Uterus (tissue), 4 donors: ENCODE results near the gene WDR5. TPM values are rescaled to one million over a fixed set of nuclear protein-coding genes. Genes with fewer than 3 reads are reported as not detected.

Source experiments
- DNase-seq, 2 donors: peaks; one replicate each; pipeline ENCODE4 v3.0.0-alpha.2; 2019 to 2020
- H3K27ac ChIP-seq, 2 donors: fragments of 200-600 bp; sonication (generic); 1 replicate in 1 of 2; 2 replicates in 1 of 2; pipeline ENCODE4 v1.5.1; 2016 to 2018
- H3K27me3 ChIP-seq, 2 donors: fragments of 200-600 bp; sonication (generic); one replicate each; pipeline ENCODE4 v1.5.1; 2018 to 2019; ENCODE audit warnings: control low read depth in 1 of 2
- H3K36me3 ChIP-seq, 2 donors: fragments of 200-600 bp; sonication (generic); one replicate each; pipeline ENCODE4 v1.5.1; 2019; ENCODE audit warnings: control low read depth in 1 of 2
- H3K4me1 ChIP-seq, 2 donors: fragments of 200-600 bp; sonication (generic); one replicate each; pipeline ENCODE4 v1.5.1; 2018 to 2019; ENCODE audit warnings: control low read depth in 1 of 2
- H3K4me3 ChIP-seq, 2 donors: fragments of 200-600 bp; sonication (generic); 1 replicate in 1 of 2; 2 replicates in 1 of 2; pipeline ENCODE4 v1.5.1; 2018 to 2019; ENCODE audit warnings: mild to moderate bottlenecking in 1 of 2
- H3K9me3 ChIP-seq, 2 donors: fragments of 200-600 bp; sonication (generic); one replicate each; pipeline ENCODE4 v1.5.1; 2019; ENCODE audit warnings: control low read depth in 1 of 2
- CTCF ChIP-seq, 4 experiments: fragments of 200-600 bp in 2 of 4; fragments of 450-650 bp in 2 of 4; sonication (generic) in 2 of 4; IDR thresholded peaks; one replicate each; pipeline ENCODE4 v1.5.1; 2016 to 2019; ENCODE audit warnings: antibody characterized with exemption in 4 of 4, mild to moderate bottlenecking in 2 of 4, moderate library complexity in 1 of 4
- POLR2A ChIP-seq, 2 donors: fragments of 450-650 bp; IDR thresholded peaks; one replicate each; pipeline ENCODE4 v1.6.1; 2016; ENCODE audit warnings: antibody characterized with exemption in 2 of 2, mild to moderate bottlenecking in 1 of 2, moderate library complexity in 1 of 2
- intact Hi-C: fragments of 100-400 bp; cut with DNase I; formaldehyde crosslinking; loops from one replicate; pipeline ENCODE4 v1.15.1; 2023; ENCODE audit warnings: low total_unique reads
- total RNA-seq, 4 donors: library from RNA; depleted of rRNA in 3 of 4; stranded (reverse); fragments of >200 nt in 3 of 4; gene quantifications; one replicate each; pipeline versions ENCODE4 v1.1.0 to v1.2.4, GENCODE V29; 2014 to 2023
- donor health status: DM: yes; HTN: yes; CAD: no.

Gene WDR5
- total RNA-seq, 4 donors from 2014 or later: 2.9 to 30.5 (median 14.2) TPM

- H3K4me3 ChIP-seq: no peak overlapping the region
- DNase-seq: no peak
- TF ChIP-seq CTCF (IDR thresholded peaks at IDR 0.05) (no peak), POLR2A (IDR thresholded peaks at IDR 0.05) (no peak)
- H3K4me1 ChIP-seq: no peaks in the 10 kb centered on the region
- H3K9me3 ChIP-seq: no peaks in the 10 kb centered on the region
- H3K36me3 ChIP-seq: no peaks in the 10 kb centered on the region
- no peak overlapping the region for H3K27ac ChIP-seq
- no peaks in the 10 kb centered on the region for H3K27me3 ChIP-seq
- intact Hi-C loops: no loop called here
These were observed 23.8 kb downstream of the WDR5 start for GRCh38 chr9:134159566-134160245.

GRCh38 chr9:134161647-134162046 is 25.8 kb downstream of the WDR5 start:
- DNase-seq: no peak
- no peaks in the 10 kb centered on the region for H3K27me3 ChIP-seq
- no peaks in the 10 kb centered on the region for H3K36me3 ChIP-seq
- no peak overlapping the region for H3K27ac ChIP-seq
- H3K4me3 ChIP-seq: no peak overlapping the region
- no peaks in the 10 kb centered on the region for H3K9me3 ChIP-seq
- TF ChIP-seq POLR2A (IDR thresholded peaks at IDR 0.05) (no peak), CTCF (IDR thresholded peaks at IDR 0.05) (no peak)
- no peaks in the 10 kb centered on the region for H3K4me1 ChIP-seq
- intact Hi-C loops: no loop called here

- H3K4me3 ChIP-seq: no peak overlapping the region
- H3K36me3 ChIP-seq: no peaks in the 10 kb centered on the region
- H3K27me3 ChIP-seq: no peaks in the 10 kb centered on the region
- no peaks in the 10 kb centered on the region for H3K4me1 ChIP-seq
- no peaks in the 10 kb centered on the region for H3K9me3 ChIP-seq
- TF ChIP-seq CTCF (IDR thresholded peaks at IDR 0.05) (no peak), POLR2A (IDR thresholded peaks at IDR 0.05) (no peak)
- intact Hi-C loops: no loop called here
- DNase-seq: no peak
- H3K27ac ChIP-seq: no peak overlapping the region
These were observed 26.4 kb downstream of the WDR5 start for GRCh38 chr9:134162212-134162775.

GRCh38 chr9:134162926-134163370 is 27.1 kb downstream of the WDR5 start:
- no peaks in the 10 kb centered on the region for H3K27me3 ChIP-seq
- TF ChIP-seq CTCF (IDR thresholded peaks at IDR 0.05) (no peak), POLR2A (IDR thresholded peaks at IDR 0.05) (no peak)
- H3K36me3 ChIP-seq: no peaks in the 10 kb centered on the region
- no peak for DNase-seq
- H3K4me1 ChIP-seq: no peaks in the 10 kb centered on the region
- H3K27ac ChIP-seq: no peak overlapping the region
- H3K9me3 ChIP-seq: no peaks in the 10 kb centered on the region
- H3K4me3 ChIP-seq: no peak overlapping the region
- intact Hi-C loops: no loop called here

- Histone ChIP-seq H3K27ac (no peak overlapping the region), H3K4me3 (no peak overlapping the region), H3K9me3 (no peaks in the 10 kb centered on the region), H3K27me3 (no peaks in the 10 kb centered on the region), H3K36me3 (no peaks in the 10 kb centered on the region), H3K4me1 (no peaks in the 10 kb centered on the region)
- intact Hi-C loops: no loop called here
- TF ChIP-seq POLR2A (IDR thresholded peaks at IDR 0.05) (peak in 1 of 2 donors; percentile 13), CTCF (IDR thresholded peaks at IDR 0.05) (peak in 3 of 4 experiments; percentile 40 to 62 (median 51))
- DNase-seq: peak; percentile 64 to 65
These were observed 27.7 kb downstream of the WDR5 start for GRCh38 chr9:134163371-134164196.
